HG02798 (cell line): ENCODE measurements around the gene POLR1G.

ENCODE experiments used
- ATAC-seq: cut with Tn5 transposase; IDR thresholded peaks from one replicate; pipeline ENCODE4 v1.9.1; 2021; ENCODE audit warnings: mild to moderate bottlenecking; ENCODE audit not compliant: unreplicated experiment, poor library complexity

The POLR1G gene

GRCh38 chr19:45443462-45444317 lies 37.2 kb downstream of the POLR1G start:
- no peak for ATAC-seq

DNA sequence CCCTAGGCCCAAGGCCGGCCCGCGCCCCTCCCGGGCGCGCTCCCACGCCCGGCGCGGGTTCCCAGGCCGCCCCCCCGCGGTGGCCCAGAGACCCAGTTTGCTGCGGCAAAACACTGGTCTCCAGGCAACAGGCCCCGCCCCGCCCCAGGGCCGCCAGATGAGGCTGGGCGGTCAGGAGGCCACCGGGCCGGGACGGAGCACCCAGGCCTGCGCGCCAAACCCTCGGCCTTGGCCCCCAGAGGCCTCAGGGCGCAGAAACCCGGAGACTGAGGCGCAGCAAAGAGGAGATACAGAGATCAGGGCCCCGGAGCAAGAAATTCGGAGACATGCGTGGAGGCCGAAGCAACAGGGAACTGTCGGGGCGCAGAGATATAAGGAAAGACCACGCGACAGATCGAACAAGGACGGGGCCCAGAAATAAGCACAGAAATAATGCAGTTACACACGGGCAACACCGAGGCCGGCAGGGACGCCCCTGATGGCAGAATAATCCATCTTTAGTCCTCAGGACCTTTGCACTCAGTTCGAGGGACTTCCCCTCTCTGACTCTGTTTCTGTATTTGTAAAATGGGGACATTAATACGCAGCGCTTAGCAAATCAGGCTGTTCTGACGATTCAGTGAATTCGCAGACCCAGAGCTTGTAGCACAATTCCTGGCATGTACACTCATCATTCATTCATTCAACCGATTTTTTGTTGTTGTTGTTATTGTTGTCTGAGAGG lies 38.0 kb downstream of the POLR1G start:
- peak; percentile 61 for ATAC-seq

- no peak for ATAC-seq
Measured at GRCh38 chr19:45445139-45445538, 38.7 kb downstream of the POLR1G start.

GRCh38 chr19:45446295-45446694 lies 39.9 kb downstream of the POLR1G start:
- ATAC-seq = no peak

DNA sequence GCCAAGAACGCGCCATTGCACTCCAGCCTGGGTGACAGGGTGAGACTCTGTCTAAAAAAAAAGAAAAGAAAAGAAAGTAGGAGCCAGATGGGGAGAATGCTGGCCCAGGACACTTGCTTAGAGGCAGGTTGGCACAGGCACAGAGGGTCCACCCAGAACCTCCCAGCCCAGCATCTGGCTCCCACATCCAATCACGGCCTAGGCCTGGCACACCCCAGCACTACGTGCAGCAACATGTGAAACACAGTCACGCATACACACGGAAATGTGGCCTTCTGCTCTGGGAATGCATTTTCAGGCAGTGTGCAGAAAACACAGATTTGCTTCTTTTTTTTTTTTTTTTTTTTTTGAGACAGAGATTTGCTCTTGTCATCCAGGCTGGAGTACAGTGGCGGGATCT lies 40.5 kb downstream of the POLR1G start:
- ATAC-seq = no peak

DNA sequence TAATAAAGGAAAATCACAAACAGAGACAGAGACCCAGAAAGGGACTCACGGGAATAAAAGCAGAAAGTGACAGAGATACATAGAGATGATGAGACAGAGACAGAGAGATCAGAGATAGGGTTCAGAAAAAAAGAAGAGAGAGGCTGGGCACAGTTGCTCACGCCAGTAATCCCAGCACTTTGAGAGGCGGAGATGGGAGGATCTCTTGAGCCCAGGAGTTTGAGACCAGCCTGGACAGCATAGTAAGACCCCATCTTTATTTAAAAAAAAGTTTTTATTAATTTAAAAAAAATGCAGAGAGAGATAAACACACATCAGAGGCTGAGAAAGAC lies 41.9 kb downstream of the POLR1G start:
- no peak for ATAC-seq

- no peak for ATAC-seq
Measured at GRCh38 chr19:45448887-45449299, 42.4 kb downstream of the POLR1G start.

DNA sequence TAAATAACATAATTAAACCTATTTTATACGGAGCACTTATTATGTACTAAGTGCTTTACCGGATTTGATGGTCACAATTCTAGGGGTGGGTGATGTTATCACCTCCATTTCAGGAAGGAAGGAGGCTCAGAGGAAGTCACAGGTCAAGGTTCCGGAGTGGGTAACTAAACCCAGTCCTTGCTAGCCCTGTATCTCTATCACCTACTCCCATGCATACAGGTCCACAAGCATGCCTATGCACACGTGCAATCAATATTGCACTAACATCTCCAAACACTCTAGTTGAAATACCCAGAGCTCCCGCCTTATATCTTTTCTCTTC lies 43.5 kb downstream of the POLR1G start:
- no peak for ATAC-seq

DNA sequence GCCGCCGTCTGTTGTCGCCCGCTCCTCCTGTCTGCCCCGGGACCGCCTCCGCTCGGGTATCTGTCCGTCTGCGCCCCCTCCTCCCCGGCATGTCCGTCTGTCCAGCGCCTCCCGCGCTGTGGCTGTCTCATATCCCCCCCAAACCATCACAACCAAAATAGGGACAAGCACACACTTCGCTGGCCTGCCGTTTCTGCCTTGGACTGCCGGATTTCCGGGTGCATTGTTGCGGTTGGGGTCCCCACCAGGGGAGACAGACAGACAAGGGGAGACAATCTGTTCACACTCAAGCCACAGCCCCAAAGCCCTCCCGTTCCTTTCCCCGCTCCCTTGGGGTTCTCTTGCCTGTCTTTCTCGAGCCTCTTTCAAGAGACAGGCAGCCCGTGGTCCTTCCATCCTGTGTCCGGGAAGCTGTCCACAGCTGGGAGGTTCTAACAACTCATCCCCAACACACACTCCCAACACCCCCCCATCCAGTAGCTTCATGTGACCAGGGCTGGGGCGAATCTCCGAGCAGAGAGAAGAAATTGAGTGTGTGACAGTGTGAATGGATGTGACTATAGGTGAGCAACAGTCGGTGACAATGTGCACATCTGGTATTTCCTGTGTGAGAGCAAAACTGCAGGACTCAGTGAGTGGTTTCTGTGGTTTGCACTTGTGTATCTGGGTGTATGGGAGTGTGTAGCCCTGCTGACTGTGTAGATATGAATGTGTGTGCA lies 44.8 kb downstream of the POLR1G start:
- ATAC-seq = peak; percentile 10

- no peak for ATAC-seq
Measured at GRCh38 chr19:45451850-45452387, 45.5 kb downstream of the POLR1G start.

DNA sequence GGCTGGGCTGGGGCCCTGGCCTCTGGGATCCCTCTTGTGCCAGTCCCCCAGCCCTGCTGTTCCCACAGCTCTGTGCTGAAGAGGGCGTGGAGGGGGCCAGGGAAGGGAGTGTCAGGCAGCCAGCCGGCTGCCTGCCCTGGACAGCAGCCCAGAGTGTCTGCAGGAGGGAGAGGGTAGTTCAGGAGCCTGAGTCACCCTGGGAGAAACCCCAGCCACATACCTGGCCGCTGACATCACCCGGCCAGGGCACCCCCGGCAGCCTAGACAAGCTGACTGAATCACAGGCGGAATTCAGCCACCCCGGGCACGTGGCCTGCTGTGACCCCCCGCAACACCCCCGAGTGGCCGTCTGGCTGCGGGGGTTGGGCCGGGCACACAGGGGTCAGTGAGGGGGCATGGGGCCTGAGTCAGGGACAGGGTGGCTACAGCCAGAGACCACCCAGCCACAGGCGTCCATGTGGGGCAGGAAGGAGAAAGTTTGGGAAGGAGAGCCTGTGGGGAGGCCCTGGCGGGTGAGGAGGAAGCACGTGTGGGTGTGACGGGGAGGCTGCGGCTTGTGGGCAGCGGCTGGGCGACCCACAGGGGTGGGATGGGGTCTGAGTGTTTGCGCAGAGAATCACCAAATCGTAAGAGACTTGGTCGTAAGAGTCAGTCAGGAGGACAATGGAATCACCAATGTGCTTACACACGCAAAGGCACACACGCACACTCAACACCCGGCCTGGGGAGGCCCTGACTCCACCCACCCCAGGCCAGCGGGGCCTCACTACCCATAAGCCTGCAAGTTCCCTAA lies 49.5 kb downstream of the POLR1G start:
- no peak for ATAC-seq

DNA sequence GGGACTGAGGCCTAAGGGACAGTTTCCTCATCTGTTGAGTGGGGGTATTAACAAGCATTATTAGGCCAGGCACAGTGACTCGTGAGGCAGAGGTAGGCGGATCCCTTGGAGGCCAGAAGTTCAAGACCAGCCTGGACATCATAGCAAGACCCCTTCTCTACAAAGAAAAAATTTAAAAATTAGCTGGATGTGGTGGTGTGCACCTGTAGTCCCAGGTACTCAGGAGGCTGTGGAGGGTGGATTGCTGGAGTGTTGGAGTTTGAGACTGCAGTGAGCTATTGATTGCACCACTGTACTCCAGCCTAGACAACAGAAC lies 50.0 kb downstream of the POLR1G start:
- ATAC-seq = no peak

- no peak for ATAC-seq
Measured at GRCh38 chr19:45457776-45458175, 51.3 kb downstream of the POLR1G start.
